DND-41 (cell line): ENCODE measurements around the gene ZKSCAN4.

Source experiments
- EZH2 ChIP-seq: IDR thresholded peaks from 3 replicates; pipeline ENCODE4 v1.6.1; 2012; ENCODE audit warnings: borderline replicate concordance, low read depth, mild to moderate bottlenecking, moderate library complexity, low read length, inconsistent platforms; ENCODE audit not compliant: severe bottlenecking
- TF ChIP-seq, protein P1 (sequence below): IDR thresholded peaks from 2 replicates; pipeline ENCODE4 v1.5.1; 2012; ENCODE audit warnings: borderline replicate concordance, low read length, moderate library complexity, mild to moderate bottlenecking; ENCODE audit not compliant: poor library complexity, severe bottlenecking; ENCODE audit errors: extremely low read depth

DNA sequence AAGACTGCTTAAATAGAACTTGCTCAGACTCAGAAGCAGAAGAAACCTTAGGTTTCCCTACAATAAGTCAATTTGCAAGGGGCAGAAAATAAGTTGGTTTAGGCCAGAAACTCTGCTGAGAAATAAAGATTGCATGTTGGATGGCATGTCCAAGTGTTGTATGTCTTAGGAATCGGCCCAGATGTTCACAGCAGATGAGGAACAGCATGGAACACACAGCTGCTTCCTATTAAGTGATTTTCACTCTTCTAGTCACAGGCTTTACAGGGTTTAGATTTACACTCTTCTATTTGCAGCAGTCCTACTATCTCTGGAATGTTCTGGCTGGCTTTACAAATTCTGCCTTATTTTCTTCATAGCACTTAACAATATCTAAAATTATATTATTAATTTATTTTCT is 3.2 kb downstream of the ZKSCAN4 start:
- TF ChIP-seq EZH2 = no peak
- TF ChIP-seq, protein P1, sequence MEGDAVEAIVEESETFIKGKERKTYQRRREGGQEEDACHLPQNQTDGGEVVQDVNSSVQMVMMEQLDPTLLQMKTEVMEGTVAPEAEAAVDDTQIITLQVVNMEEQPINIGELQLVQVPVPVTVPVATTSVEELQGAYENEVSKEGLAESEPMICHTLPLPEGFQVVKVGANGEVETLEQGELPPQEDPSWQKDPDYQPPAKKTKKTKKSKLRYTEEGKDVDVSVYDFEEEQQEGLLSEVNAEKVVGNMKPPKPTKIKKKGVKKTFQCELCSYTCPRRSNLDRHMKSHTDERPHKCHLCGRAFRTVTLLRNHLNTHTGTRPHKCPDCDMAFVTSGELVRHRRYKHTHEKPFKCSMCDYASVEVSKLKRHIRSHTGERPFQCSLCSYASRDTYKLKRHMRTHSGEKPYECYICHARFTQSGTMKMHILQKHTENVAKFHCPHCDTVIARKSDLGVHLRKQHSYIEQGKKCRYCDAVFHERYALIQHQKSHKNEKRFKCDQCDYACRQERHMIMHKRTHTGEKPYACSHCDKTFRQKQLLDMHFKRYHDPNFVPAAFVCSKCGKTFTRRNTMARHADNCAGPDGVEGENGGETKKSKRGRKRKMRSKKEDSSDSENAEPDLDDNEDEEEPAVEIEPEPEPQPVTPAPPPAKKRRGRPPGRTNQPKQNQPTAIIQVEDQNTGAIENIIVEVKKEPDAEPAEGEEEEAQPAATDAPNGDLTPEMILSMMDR = no peak
